HG03108 (cell line): ENCODE data around the gene SLCO2A1.

ENCODE experiments used
- ATAC-seq: cut with Tn5 transposase; IDR thresholded peaks from one replicate; pipeline ENCODE4 v1.9.1; 2021; ENCODE audit warnings: moderate library complexity; ENCODE audit not compliant: unreplicated experiment

SLCO2A1 gene

DNA sequence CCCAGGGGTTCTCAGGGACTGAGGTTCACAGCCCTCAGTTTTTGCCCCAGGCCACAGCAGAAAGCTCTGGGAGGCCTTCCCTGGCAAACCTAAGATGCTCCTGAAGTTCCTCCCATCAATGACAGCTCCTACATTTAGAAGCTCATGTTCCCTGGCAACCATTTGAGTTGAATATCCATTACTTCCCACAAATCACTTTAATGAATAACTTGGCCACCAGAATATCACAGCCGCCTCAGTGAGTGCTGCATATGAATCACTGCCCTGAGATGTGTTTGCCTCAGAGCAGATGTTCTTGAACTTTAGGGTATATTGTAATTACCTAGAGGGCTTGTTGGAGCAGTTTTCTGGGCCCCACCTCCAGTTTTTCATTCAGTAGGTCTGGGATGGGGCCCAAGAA, 27.4 kb downstream of the SLCO2A1 start:
- no peak for ATAC-seq

DNA sequence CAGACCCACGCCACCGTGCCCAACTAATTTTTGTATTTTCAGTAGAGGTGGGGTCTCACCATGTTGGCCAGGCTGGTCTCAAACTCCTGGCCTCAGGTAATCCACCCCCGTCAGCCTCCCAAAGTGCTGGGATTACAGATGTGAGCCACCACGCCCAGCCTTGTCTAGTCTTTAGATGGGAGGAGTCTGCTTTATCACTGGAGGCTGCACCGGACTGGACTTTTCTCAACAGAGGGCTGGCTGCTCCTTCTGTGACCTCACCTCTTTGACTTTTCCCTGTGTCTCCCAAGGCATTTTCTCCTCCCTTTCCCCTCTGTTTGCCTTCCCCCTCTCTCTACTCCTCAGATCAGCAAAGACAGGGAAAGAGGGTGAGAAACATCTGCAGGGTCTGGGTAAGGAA, 28.5 kb downstream of the SLCO2A1 start:
- ATAC-seq, result no peak

DNA sequence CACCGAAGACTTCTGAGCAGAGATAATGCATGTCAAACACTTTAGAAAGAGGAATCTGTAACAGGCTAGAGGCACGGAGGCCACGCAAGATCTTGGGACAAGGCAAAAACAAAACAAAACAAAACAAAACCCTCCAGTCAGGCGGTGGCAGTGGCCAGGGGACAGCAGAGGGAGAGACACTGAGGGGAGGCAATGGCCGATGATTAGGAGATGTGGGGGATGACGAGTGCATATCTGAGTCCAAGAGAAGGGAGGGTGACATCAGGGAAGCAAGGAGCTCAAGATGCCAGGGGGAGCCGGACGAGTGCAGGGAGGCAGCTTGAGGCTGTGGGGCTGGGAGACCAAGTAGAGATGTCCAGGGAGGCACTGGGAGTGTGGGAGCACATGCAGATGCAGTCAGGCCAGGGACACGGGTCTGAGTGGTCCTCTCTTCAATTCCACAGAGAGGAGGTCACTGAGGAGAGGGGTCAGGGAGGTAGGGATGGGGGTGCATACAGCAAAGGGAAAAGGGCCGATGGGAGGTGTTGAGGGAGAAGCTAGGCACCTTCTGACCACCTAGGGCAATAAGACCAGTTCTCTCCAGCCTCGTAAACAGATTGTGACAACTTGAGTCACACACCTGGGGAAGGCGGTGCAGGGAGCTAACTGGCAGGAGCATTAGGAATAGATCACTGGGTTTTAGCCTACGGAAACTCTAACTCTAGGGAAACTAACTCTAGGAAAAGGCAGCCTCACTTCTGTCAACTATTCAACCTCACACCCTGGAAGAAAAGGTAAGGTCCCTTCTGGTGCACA, 29.6 kb downstream of the SLCO2A1 start:
- no peak for ATAC-seq

DNA sequence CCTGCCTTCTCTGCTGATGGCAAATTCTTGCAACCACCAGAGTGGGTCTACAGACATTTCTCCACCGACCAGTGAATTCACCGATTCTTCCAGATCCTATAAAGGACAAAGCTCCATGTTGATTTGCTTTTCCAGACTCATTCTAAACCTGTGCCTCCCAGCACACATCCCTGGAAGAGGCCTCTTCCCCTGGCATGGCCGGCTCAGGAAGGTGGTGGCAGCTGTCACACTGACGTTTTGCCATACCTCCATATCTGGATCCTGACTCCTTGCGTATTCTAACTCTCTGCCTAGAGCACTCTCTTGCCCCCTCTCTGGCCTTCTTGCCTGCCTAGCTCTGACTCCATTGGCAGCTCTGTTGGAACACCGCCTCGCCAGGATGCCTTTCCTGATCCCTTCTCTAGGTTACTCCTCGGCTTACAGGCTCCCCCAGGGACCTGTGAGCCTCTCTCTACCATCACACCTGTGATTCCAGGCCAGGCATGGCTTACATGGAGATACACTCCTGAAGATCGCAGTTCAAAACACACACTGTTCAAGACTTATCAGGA, 31.0 kb downstream of the SLCO2A1 start:
- no peak for ATAC-seq

DNA sequence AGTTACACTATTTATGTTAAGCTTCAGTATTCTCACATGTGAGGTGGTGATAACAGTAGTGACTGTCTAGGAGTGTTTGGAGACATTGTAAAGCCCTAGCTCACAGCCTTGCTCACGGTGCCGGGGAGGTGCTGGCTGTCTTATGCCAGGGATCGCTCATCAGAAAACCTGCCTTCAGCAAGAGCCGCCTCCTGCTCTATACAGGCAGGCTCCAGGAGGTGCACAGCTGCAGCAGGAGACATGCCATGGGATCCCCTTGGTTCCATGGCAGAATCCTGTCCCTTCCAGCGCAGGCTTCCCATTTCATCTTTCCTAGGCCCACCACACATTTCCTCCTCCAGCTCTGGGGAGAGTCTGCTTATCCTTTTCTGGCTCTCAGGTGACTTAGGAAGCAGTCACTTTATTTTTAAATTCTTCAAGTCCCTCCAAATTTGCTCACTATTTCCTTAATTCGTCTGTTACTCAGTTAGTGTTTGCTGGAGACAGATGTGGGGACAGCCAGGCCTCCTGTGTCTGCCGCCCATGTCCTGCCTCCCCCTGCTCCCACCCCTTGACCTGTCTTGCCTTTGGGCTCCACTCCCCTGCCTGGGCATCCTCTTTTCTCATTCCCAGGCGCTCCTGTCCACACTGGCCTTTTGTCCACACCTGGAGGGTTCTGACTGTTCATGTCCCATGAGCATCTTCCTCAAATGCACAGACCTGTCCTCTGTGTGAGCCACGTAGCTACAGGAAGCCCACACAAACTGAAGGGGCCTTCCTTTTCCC, 31.7 kb downstream of the SLCO2A1 start:
- ATAC-seq, result no peak

DNA sequence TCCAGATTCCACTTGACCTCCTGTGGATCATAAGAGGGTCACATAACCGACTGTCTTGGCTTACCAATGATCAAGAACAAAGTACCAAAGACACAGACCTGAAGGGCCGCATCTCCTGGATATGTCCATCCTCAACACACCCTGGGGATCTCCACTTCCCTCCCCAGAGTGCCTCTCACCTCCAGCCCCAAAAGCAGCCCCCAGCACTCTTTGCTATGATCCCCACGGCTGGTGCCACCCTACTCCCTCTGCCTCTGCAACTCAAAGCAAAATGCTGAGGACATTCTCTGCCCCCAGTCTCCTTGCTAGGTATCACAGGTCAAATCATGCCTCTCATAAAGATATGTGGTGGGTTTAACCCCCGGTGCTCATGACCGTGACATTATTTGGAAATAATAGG, 32.7 kb downstream of the SLCO2A1 start:
- ATAC-seq, result no peak

DNA sequence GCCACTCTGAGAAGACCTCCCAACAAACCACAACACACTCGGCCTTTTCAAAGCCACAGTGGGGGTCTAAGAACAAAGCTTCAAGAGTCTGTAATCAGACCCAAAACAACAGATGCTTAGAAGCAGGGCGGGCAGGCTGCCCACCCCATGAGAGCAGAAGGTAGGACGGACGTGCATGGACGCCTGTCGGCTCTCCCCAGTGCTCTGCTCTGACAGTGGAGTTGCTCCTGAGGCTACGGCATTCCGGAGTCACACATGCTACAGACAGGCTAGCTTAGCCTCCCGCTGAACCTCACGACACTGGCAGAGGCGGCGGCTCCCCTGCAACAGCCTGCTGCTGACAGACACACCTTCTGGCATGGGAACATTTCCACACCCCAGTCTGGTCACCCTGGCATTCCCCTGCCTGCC, 33.5 kb downstream of the SLCO2A1 start:
- ATAC-seq, result no peak

DNA sequence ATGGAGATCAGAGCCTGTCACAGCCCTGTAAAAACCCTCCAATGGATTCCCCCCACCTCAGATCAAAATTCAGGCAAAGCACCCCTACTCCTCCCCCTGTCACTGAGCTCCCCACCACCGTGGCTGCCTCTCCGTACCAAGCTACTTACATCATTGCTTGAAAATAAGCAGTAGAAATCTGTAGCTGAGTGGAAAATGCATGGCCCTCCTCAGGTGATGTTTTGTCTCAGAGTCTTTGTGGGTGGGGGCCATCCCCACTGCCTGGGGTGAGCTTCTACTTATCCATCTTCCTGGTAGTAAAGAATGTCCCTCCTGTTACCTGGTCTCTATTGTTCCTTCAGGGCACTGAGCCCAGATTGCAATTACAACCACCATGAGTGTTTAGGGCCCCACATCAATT, 34.5 kb downstream of the SLCO2A1 start:
- ATAC-seq, result no peak

DNA sequence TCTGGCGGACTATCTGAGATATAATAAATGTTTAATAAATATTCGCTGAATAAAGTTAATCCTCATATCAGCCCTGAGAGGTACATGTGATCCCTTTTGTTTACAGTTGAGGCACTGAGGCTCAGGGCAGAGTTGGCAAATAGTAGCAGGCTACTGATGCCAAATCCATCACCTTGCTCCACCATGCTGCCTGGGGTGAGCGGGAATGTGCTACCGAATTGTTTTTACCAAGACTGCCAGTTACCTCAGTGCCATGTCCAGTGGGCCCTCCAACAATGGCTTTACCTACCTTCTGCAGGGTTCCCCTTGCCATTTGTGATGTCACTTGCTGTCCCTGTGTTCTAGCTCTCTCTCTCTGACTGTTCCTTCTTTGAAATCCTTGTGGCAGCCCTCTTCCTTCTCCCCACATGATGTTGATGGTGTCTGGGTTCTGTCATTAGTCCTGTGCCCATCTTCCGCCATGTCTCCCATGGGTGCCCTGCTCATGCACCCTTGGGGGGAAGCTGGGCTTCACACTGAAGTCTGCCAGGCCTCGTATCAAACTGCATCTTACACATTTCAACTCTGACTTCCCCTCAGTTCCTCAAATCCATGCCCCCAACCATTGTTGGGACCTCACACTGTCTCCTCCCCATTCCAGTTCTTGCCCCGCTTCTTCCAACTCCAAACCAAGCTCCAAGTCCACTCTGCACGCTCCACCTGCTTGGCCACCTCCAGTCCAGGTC, 35.4 kb downstream of the SLCO2A1 start:
- ATAC-seq, result no peak

DNA sequence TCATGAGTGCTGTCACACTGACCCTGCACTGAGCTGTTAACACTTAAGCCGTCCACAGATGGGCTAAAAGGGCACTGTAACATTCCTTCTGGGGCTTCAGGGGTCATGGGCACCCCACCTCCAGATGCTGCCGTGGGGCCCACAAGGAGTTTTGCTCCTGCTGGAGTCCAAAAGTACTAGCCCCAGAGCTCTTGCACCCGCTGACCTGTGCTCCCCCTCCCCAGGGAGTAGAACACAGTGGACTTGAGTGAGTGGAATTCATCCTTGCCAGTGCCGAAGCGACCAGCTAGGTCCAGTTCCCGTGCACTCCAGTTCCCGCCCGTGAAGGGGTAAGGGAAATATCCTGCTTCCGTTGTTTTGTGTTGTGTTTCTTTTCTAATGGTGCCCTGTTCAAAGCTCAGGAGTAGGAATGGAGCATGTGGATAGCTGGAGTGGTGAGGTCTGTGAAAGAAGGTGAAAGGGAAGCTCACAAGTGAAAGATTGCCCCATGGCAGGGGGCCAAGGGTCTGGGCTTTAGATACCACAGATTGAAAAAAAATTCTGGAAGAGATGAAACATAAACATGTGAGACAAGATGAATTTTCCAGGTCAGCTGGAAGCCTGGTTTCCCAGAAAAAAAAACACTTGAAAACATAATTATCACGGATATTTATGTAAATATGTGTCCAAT, 36.6 kb downstream of the SLCO2A1 start:
- ATAC-seq, result no peak

DNA sequence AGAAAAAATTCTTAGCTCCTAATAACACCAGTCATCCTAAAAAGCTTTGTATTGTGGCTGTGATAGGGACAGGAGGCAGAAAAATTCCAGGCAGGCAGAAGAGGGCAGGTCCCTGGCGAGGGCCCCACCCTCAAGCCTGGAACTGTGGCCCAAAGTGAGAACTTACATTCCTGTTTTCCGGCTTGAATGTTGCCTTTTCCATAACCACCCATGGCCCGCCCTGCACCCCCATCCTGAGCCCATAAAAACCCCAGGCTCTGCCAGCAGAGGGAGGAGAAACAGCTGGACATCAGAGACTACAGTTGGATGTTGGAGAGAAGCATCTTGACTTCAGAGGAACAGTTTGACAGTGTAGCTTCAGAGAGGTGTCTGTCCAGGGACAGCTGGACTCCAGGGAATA, 37.3 kb downstream of the SLCO2A1 start:
- ATAC-seq, result no peak

DNA sequence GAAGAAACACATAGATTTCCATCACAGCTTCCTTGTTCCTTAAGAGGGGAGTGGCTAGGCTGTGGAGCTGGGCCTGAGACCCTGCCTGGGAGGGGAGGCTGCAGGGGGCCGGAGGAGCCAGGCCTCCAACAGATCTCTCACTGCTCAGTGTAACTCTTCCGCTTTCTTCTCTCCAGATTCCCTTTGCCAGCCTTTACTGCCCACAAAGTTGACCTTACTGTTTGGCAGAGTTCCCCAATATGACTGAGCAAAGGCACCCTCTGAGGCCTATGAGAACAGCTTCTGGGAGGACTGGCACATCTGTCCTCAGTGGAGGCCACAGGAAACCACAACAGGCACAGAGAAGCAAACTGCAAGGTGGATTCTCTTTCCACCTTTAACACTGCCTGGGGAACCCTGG, 38.1 kb downstream of the SLCO2A1 start:
- no peak for ATAC-seq

DNA sequence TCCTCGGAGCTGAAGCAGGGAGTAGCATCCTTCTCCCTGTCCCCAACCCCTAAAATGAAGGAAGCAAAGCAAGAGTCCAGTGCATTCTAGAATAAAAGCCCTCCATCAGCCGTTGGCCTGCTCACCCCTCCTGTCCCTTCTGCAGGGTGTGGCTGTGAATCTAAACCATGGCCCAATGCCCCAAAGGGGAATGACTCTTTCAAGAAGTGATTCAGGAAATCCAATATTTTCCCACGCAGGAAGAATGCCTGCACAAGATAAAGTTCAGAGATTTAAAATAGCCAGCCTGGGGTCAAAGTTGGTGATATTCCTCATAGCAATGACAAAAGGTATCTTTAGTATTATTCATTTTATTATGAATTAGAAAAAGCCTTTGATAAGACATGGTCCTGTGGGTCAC, 38.5 kb downstream of the SLCO2A1 start:
- ATAC-seq, result no peak

DNA sequence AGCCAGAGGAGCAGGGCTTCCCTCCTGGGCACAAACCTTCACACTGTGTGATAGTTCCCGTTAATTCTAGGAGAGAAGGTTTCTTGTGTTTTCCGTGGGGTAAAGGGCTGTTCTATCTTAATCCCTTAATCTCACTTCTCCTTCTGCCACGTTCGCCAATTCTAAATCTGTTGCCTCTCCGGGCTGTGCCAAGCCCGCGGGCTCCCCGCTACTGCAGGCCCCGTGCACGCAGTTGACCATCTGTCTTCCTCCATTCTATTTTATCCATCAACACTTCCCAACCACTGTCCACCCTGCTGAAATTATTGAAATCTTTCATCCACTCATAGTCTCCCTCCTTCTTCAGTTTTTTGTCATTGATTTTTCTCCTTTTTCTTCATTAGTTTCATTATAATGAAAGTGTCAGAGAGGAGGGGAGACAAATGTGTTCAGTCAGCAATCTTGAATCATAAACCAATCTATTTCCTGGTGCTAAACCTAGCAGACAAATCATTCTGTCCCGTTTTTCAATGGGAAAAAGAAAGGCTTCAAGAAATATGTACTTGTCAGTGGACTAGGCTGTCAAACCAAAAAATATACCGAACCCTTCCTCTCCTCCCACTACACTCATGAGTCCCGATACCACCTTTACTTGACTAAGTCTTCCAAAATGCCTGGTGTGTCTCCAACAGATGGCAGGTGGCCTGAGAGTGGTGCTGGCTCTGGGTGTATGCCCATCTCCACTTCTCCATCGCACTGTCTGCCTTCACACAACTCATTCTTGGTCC, 39.6 kb downstream of the SLCO2A1 start:
- ATAC-seq, result no peak

DNA sequence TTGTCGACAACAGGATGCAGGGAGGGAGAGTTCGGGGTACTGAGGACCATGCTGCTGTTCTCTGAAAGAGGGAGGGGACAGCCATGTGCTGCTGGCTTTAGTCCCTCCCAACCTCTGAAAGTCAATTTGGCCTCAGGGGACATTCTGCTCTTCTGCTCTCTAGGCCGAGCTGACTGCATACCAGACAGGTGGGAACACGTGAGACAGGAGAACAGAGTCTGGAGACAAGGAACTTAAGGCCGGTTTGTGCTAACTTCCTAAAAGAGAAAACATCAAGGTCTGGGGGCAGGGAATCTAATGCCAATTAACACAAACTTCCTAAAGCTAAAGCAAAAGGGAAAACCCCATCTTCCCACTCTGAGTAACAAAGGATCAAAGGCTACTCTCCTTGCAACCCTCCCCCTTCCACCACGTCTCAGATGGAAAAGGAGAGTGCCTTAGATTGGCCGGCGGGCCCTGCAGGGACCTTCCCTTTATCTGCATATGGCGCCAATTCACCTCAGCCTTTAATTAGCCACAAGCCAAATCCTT, 41.0 kb downstream of the SLCO2A1 start:
- no peak for ATAC-seq

DNA sequence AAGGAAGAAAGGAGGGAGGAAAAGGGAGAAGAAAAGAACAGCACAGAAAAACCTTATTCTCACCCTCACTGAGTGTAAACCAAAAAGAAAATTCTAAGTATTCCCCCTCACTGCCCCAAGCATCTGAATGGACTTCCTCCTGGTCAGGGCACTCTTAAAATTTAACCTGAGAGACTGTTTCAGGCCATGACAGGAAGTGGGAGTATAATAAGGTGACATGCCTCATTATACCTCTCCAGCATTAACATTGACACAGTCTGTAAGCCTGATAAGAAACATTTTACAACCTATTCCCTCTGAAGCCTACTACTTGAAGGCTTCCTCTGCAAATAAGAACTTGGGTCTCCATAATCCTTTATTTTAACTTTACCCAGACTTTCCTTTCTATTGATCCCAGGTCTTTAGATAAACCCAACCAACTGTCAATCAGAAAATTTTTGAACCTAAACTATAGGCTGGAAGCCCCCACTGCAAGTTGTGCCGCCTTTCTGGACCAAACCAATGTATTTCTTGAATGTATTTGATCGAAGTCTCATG, 41.7 kb downstream of the SLCO2A1 start:
- peak; percentile 72 for ATAC-seq

DNA sequence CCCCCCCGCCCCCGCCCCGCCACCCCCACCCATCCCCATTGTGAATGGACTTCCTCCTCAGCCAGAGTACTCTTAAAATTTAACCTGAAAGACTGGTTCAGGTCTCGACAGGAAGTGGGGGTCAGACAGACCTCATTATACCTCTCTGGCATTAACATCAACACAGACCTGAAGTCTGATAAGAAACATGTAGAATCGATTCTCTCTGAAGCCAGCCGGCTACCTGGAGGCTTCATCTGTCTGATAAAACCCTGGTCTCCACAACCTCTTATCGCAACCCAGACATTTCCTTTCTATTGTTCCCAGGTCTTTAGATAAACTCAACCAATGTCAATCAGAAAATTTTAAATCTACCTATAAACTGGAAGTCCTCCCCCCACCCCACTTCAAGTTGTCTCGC, 42.6 kb downstream of the SLCO2A1 start:
- no peak for ATAC-seq

DNA sequence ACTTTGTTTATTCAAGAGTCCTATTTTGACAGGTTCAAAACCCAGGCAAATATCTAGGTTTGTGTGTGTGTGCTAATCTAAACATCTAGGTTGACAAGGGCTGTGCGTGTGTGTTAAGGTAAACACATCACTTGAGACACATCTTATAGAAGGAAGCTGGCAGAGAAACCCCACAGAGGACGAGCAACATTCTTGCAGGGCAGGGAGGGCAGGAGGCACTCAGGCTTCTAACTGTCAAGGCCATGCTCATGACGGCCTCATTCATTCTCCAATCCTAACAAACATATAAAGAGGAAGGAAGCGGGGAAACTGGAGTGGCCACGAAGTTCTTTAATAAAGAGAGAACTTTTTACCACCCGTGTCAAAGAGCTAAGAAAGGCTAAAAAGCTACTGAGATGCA, 43.4 kb downstream of the SLCO2A1 start:
- no peak for ATAC-seq

DNA sequence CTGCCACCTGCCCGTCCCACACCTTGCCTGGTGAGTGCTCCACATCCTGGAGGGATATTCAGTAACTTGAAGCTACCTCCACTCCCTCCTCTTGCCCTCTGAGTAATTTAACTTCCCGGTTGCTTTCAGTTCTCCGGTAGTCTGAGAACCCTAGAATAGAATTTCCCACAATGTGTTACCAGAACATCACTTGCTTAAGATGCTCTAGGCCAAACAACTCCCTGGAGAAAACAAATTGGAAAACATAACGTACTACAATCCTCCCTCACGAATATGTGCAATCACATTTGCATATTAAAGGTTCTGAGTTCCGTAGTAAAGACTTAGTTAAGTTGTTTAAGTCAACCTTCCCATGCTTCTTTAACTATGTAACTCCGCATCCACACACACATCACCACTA, 44.8 kb downstream of the SLCO2A1 start:
- no peak for ATAC-seq
